Activated CD8-positive, alpha-beta memory T cell treated with anti-CD3 and anti-CD28 coated beads, Interleukin-2, amount 10 ng/mL, durations not matched to agents 7 days and 5 days (primary cell): Measurements from ENCODE around the gene MSMB. TPM values are rescaled to one million over a fixed set of nuclear protein-coding genes. Genes with fewer than 3 reads are reported as not detected.

Source experiments
- ATAC-seq: fragments of 150-1000 bp; cut with Tn5 transposase; one replicate; pipeline ENCODE4 v1.10.0; 2021; ENCODE audit warnings: moderate library complexity
- CTCF ChIA-PET: fragments of 350-600 bp; sonication (Branson Sonifier 250); formaldehyde crosslinking; loops from one replicate; lab custom pipeline; 2021; ENCODE audit warnings: antibody characterized with exemption; lab: Charles Lee
- DNase-seq: peaks from one replicate; pipeline ENCODE4 v3.0.0-alpha.2; 2020
- H3K27ac Mint-ChIP-seq: one replicate; pipeline ENCODE4 v1.8.0; 2021; ENCODE audit warnings: mild to moderate bottlenecking, mixed read lengths
- H3K27me3 Mint-ChIP-seq: one replicate; pipeline ENCODE4 v1.8.0; 2021; ENCODE audit warnings: mixed read lengths
- H3K36me3 Mint-ChIP-seq: one replicate; pipeline ENCODE4 v1.8.0; 2021; ENCODE audit warnings: mild to moderate bottlenecking, mixed read lengths
- H3K4me1 Mint-ChIP-seq: one replicate; pipeline ENCODE4 v1.8.0; 2021; ENCODE audit warnings: mixed read lengths
- H3K4me3 Mint-ChIP-seq: one replicate; pipeline ENCODE4 v1.8.0; 2021; ENCODE audit warnings: mild to moderate bottlenecking, moderate library complexity, mixed read lengths
- H3K9me3 Mint-ChIP-seq: one replicate; pipeline ENCODE4 v1.8.0; 2022; ENCODE audit warnings: low read depth, mixed read lengths
- total RNA-seq, 2 experiments: library from RNA; stranded (reverse); gene quantifications; one replicate each; pipeline ENCODE4 v1.2.3, GENCODE V29; 2021

Gene MSMB
- total RNA-seq, 2 experiments from 2014 or later = not detected

- no peak for ATAC-seq
- H3K36me3 Mint-ChIP-seq = peaks cover 18% of the 10 kb centered on the region
- no peak for DNase-seq
- H3K4me3 Mint-ChIP-seq = no peak overlapping the region
- H3K4me1 Mint-ChIP-seq = peaks cover 64% of the 10 kb centered on the region
- no peaks in the 10 kb centered on the region for H3K27me3 Mint-ChIP-seq
- CTCF ChIA-PET = interaction anchor here (1.0 to 1.4 kb wide), 2 partner anchors 10 kb away, joined by 3 to 5 read pairs; no protein-coding TSS in a partner anchor
- peak overlapping the region; percentile 22 for H3K27ac Mint-ChIP-seq
- no peaks in the 10 kb centered on the region for H3K9me3 Mint-ChIP-seq
Observed at GRCh38 chr10:46019569-46020343, 26.3 kb downstream of the MSMB start.

DNA sequence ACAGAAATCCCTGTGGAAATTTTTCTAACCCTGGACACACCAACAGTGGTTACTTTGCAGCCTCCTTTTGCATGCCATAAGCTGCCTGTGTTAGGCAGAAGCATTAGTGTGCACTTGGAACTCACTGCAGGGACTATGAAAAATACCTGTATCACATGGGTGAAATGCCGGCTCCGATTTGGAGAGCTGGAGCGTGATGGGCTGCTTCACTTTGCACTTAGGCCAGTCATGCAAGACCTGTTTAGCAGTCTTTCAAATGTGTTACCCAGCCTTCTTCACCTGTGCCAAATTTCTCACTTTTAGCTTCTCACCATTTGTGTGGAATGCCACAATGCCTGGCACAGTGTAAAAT is 26.9 kb downstream of the MSMB start:
- DNase-seq = no peak
- CTCF ChIA-PET = interaction anchor here (1.0 to 1.2 kb wide), 2 partner anchors 10 to 784 kb away, joined by 3 to 4 read pairs; no protein-coding TSS in a partner anchor
- H3K36me3 Mint-ChIP-seq = peaks cover 24% of the 10 kb centered on the region
- no peak overlapping the region for H3K27ac Mint-ChIP-seq
- no peak overlapping the region for H3K4me3 Mint-ChIP-seq
- H3K27me3 Mint-ChIP-seq = no peaks in the 10 kb centered on the region
- peaks cover 60% of the 10 kb centered on the region for H3K4me1 Mint-ChIP-seq
- no peak for ATAC-seq
- H3K9me3 Mint-ChIP-seq = no peaks in the 10 kb centered on the region

DNA sequence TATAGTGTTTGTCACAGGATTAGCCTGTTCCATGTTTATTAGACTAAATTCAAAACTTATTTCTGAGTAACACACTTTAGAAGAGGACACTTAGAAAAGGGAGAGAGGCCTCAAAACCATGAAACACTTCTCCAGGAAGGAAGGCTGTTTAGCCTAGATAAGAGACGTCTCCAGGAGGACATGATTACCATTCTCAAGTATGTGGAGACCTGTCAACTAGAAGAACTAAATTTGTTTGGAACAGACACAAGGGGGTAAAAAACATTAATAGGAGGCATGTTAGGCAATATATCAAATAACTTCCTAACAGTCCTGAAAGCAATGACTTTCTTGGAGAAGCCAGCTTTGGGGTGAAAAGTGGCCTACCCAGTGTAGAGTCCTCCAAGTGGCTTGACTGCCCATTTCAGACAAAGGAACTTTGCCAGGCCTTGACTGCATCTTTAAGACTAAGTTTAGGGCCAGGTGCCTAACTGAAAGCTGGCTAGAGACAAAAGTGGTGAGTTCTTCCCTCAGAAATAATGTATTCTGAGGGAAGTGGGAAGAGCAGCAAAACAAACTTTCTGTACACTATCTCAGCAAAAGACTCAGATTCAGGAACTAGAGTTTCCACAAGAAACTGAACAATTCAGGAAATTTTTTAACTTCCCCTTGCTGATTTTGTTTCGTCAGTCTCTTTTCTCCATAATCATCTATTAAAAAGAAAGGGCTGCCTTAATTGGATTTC is 27.5 kb downstream of the MSMB start:
- peaks cover 55% of the 10 kb centered on the region for H3K4me1 Mint-ChIP-seq
- H3K27ac Mint-ChIP-seq = no peak overlapping the region
- DNase-seq (no peak), ATAC-seq (no peak)
- H3K27me3 Mint-ChIP-seq = no peaks in the 10 kb centered on the region
- H3K36me3 Mint-ChIP-seq = peaks cover 25% of the 10 kb centered on the region
- H3K4me3 Mint-ChIP-seq = no peak overlapping the region
- CTCF ChIA-PET = interaction anchor here (1.0 to 2.0 kb wide), 3 partner anchors 10 to 784 kb away, joined by 3 to 9 read pairs (median 4); no protein-coding TSS in a partner anchor
- H3K9me3 Mint-ChIP-seq = no peaks in the 10 kb centered on the region

- CTCF ChIA-PET = interaction anchor here (2.0 kb wide), 1 partner anchor 11 kb away, joined by 9 read pairs; no protein-coding TSS in a partner anchor
- Mint-ChIP-seq H3K27me3 (no peaks in the 10 kb centered on the region), H3K27ac (no peak overlapping the region), H3K4me1 (peaks cover 50% of the 10 kb centered on the region), H3K36me3 (peaks cover 29% of the 10 kb centered on the region), H3K4me3 (no peak overlapping the region), H3K9me3 (no peaks in the 10 kb centered on the region)
- ATAC-seq (no peak), DNase-seq (no peak)
Observed at GRCh38 chr10:46017733-46018132, 28.3 kb downstream of the MSMB start.

DNA sequence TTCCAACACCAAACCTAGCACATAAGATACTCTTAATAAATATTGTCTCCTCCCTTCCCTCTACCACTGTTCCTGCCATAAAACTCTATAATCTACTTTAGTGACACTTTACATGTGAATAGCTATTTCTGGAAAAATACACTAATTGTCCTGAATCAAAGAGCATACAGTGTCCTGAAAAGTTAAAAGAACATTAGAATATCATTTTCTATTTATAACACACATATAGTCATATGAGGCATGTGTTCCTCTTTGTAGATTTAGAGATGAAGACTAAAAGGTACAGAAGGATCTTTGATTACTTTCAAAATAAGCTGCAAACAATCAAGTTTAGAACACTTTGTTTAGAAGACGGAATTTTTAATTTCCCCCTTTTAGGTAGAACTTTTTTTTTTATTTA is 29.3 kb downstream of the MSMB start:
- no peaks in the 10 kb centered on the region for H3K9me3 Mint-ChIP-seq
- no peak overlapping the region for H3K4me3 Mint-ChIP-seq
- ATAC-seq (no peak), DNase-seq (no peak)
- CTCF ChIA-PET = interaction anchor here (2.0 kb wide), 1 partner anchor 12 kb away, joined by 9 read pairs; no protein-coding TSS in a partner anchor
- no peaks in the 10 kb centered on the region for H3K27me3 Mint-ChIP-seq
- H3K36me3 Mint-ChIP-seq = peaks cover 34% of the 10 kb centered on the region
- H3K27ac Mint-ChIP-seq = no peak overlapping the region
- peaks cover 44% of the 10 kb centered on the region for H3K4me1 Mint-ChIP-seq

DNA sequence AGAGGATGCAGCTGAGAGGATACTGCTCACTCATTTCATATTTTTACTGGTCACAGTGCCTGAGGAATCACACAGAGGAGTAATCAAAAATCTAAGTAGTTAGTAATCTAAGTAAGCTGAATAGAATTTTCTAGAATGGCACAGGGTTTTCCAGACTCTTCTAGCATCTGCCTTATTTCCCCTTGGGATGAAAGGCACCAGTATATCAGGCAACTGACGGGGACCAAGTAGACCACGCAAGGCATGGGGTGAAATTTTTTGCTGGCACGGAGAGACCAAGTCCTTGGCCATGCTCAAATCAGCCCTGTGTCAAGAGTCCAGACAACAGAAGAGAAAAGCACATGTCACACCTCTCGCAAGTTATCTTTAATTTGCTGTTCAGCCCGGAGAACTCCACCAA is 29.9 kb downstream of the MSMB start:
- peaks cover 36% of the 10 kb centered on the region for H3K36me3 Mint-ChIP-seq
- no peak for DNase-seq

GRCh38 chr10:46014683-46015405 is 31.2 kb downstream of the MSMB start:
- no peak for ATAC-seq
- Mint-ChIP-seq H3K4me3 (no peak overlapping the region), H3K9me3 (no peaks in the 10 kb centered on the region), H3K27ac (peak overlapping the region; percentile 2), H3K27me3 (no peaks in the 10 kb centered on the region), H3K4me1 (peaks cover 34% of the 10 kb centered on the region), H3K36me3 (peaks cover 45% of the 10 kb centered on the region)
- CTCF ChIA-PET = interaction anchor here (1.1 to 2.4 kb wide), 2 partner anchors 8 to 14 kb away, joined by 3 to 10 read pairs; no protein-coding TSS in a partner anchor
- no peak for DNase-seq

More for the DNA sequence above, 29.9 kb downstream of the MSMB start:
- Mint-ChIP-seq H3K4me3 (no peak overlapping the region), H3K27ac (no peak overlapping the region), H3K27me3 (no peaks in the 10 kb centered on the region), H3K4me1 (peaks cover 40% of the 10 kb centered on the region), H3K9me3 (no peaks in the 10 kb centered on the region)
- no peak for ATAC-seq
- CTCF ChIA-PET = interaction anchor here (1.1 kb wide), 1 partner anchor 10 kb away, joined by 3 read pairs; no protein-coding TSS in a partner anchor

- peak overlapping the region; percentile 2 for H3K27ac Mint-ChIP-seq
- peaks cover 51% of the 10 kb centered on the region for H3K36me3 Mint-ChIP-seq
- no peaks in the 10 kb centered on the region for H3K27me3 Mint-ChIP-seq
- no peaks in the 10 kb centered on the region for H3K9me3 Mint-ChIP-seq
- no peak for ATAC-seq
- CTCF ChIA-PET = interaction anchor here (2.4 kb wide), 1 partner anchor 15 kb away, joined by 10 read pairs; no protein-coding TSS in a partner anchor
- H3K4me3 Mint-ChIP-seq = no peak overlapping the region
- peaks cover 28% of the 10 kb centered on the region for H3K4me1 Mint-ChIP-seq
- DNase-seq = no peak
Observed at GRCh38 chr10:46014206-46014605, 31.9 kb downstream of the MSMB start.

DNA sequence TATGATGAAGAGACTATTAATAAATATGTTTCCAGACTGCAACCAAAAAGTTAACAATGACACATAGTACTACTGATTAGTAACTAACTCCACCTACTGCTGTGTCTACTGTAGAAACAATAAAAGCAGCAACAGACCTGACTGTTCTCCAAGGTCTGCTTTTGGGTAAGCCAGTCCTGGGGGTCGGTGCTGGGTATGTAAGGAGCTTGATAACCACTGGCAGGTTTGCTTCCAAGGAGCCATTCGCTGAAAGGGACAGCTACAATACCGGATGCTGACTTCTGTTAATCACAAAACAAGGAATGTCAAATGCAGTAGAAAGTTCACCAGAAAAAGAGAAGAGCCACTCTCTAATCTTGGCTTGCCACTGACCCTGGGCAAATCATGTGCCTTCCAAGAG is 33.3 kb downstream of the MSMB start:
- no peak overlapping the region for H3K27ac Mint-ChIP-seq
- no peaks in the 10 kb centered on the region for H3K9me3 Mint-ChIP-seq

GRCh38 chr10:46006219-46006618 is 39.9 kb downstream of the MSMB start:
- no peak for ATAC-seq
- Mint-ChIP-seq H3K27me3 (no peaks in the 10 kb centered on the region), H3K9me3 (no peaks in the 10 kb centered on the region), H3K27ac (no peak overlapping the region), H3K36me3 (peaks cover 47% of the 10 kb centered on the region), H3K4me3 (no peak overlapping the region), H3K4me1 (no peaks in the 10 kb centered on the region)
- DNase-seq = no peak
- CTCF ChIA-PET = interaction anchor here (1.0 kb wide), 1 partner anchor 9 kb away, joined by 3 read pairs; no protein-coding TSS in a partner anchor

More for the DNA sequence above, 33.3 kb downstream of the MSMB start:
- Mint-ChIP-seq H3K4me1 (peaks cover 18% of the 10 kb centered on the region), H3K4me3 (no peak overlapping the region), H3K27me3 (no peaks in the 10 kb centered on the region), H3K36me3 (peaks cover 58% of the 10 kb centered on the region)
- ATAC-seq = no peak
- CTCF ChIA-PET = no interaction called here
- DNase-seq = no peak

DNA sequence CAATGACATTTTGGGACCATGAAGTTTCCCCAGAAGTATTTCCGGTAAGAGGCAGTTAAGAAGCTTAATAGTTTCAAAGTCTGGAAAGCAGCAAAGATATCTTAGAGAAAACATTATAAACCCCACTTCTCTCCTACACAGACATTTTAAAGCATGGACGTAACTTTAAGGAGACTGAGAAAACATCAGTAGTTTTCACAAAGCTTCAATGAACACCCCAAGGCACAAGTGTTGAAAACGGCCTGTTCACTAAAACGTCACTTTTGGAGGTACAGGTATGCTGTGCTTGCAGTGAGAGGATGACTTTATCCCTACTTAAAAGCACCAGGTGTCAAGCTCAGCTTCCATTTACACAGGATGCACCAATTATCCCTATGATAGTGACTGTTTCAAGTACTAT is 40.7 kb downstream of the MSMB start:
- CTCF ChIA-PET = interaction anchor here (1.4 kb wide), 1 partner anchor 540 kb away, joined by 3 read pairs; no protein-coding TSS in a partner anchor
- no peaks in the 10 kb centered on the region for H3K4me1 Mint-ChIP-seq
- no peaks in the 10 kb centered on the region for H3K27me3 Mint-ChIP-seq
- DNase-seq = no peak
- H3K9me3 Mint-ChIP-seq = no peaks in the 10 kb centered on the region
- ATAC-seq = no peak
- H3K27ac Mint-ChIP-seq = no peak overlapping the region
- peaks cover 46% of the 10 kb centered on the region for H3K36me3 Mint-ChIP-seq
- no peak overlapping the region for H3K4me3 Mint-ChIP-seq

DNA sequence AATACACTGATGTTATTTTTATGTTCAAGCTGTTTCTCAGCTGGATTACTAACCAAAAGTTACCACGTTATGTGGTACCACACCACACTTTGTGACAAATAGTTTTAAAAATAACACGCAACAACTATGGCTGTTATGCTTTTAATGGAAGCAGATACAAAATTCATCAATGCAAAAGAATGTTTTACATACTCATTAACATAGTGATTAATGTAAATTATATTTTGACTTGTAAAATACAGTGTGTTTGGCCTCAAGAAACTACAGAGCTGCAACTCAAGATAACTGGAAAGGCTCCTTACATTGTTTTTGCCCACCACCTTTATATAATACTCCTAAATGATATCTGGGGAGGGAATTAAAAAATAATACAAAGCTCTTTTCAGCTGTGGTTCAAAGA is 41.1 kb downstream of the MSMB start:
- no peaks in the 10 kb centered on the region for H3K27me3 Mint-ChIP-seq
- no peak overlapping the region for H3K27ac Mint-ChIP-seq
- no peaks in the 10 kb centered on the region for H3K4me1 Mint-ChIP-seq
- ATAC-seq = no peak
- peaks cover 47% of the 10 kb centered on the region for H3K36me3 Mint-ChIP-seq
- DNase-seq = no peak
- CTCF ChIA-PET = interaction anchor here (1.4 kb wide), 1 partner anchor 540 kb away, joined by 3 read pairs; no protein-coding TSS in a partner anchor
- no peak overlapping the region for H3K4me3 Mint-ChIP-seq
- H3K9me3 Mint-ChIP-seq = no peaks in the 10 kb centered on the region
